ENCODE data around the gene TRAPPC8.

DNA sequence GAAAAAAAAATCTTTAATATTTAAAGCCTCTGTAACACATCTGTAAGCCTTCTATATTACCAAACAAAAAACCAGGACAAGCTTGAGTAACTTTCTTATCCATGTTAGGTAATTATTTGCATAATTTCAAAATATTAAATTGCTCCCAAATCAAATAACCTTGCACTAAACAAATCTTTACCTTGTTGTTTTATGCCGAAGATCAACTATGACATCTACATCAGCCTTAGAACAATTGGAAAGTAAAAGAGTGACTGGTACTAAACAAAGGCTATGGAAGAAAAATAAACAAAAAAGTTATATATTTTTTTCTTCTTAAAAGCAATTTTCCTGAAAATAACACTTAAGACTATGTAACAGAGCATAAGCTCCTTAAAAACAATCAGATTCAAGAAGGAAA is 111.0 kb downstream of the TRAPPC8 start:
- TF ChIP-seq, protein P1, sequence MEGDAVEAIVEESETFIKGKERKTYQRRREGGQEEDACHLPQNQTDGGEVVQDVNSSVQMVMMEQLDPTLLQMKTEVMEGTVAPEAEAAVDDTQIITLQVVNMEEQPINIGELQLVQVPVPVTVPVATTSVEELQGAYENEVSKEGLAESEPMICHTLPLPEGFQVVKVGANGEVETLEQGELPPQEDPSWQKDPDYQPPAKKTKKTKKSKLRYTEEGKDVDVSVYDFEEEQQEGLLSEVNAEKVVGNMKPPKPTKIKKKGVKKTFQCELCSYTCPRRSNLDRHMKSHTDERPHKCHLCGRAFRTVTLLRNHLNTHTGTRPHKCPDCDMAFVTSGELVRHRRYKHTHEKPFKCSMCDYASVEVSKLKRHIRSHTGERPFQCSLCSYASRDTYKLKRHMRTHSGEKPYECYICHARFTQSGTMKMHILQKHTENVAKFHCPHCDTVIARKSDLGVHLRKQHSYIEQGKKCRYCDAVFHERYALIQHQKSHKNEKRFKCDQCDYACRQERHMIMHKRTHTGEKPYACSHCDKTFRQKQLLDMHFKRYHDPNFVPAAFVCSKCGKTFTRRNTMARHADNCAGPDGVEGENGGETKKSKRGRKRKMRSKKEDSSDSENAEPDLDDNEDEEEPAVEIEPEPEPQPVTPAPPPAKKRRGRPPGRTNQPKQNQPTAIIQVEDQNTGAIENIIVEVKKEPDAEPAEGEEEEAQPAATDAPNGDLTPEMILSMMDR (IDR thresholded peaks at IDR 0.05), result no peak
- TF ChIP-seq POLR2A (IDR thresholded peaks at IDR 0.05), result no peak
